GM19463 (cell line): ENCODE data around the gene CBX8.
A peak's percentile ranks its signal among the peaks of the same experiment; 100 is the strongest.

Experiments used
- ATAC-seq: cut with Tn5 transposase; IDR thresholded peaks from one replicate; pipeline ENCODE4 v1.9.1; 2021; ENCODE audit warnings: mild to moderate bottlenecking, moderate library complexity; ENCODE audit not compliant: unreplicated experiment

CBX8 gene

GRCh38 chr17:79808763-79809529, 12.1 kb upstream of the CBX8 start:
- ATAC-seq = no peak

- no peak for ATAC-seq
Measured at GRCh38 chr17:79806863-79807720, 10.2 kb upstream of the CBX8 start.

GRCh38 chr17:79806446-79806760, 9.5 kb upstream of the CBX8 start:
- no peak for ATAC-seq

DNA sequence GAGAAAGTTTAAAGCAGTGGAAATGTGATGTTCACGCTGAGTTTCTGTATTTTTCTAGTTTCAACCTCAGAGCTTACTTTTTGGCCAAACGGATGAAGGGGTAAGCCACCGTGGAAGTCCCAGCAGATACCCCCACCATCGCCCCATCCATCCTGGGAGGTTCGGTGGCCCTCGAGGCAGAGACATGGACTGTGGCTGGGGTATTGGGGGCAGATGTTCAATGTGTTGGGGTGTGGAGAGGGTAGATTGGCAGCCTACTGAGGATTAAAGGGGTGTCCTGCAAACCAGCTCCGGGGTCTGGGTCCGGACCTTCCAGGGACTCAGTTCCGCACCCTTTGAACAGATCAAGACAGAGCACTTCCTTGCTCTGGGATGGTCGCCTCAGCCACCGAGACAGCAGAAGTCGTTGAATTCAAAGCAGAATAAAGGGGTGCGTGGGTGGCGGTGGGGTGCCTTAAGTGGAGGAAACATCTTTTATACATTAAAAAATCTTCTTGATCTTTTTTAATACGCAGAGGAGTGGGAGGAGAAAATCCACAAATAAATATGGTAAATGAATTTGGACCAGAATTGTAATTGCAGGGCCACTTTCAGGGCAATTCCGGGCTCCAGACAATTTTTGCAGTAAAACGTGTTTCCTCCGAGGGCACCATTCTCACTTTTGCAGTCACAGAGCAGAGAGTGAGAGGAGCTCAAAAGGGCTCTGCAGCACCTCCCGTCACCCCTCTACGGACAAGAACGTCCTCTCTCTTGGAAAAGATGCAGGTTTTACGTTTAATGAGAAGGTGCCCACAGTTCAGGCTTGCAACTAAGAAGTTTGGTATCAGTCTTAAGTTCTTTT, 8.2 kb upstream of the CBX8 start:
- peak; percentile 18 for ATAC-seq

GRCh38 chr17:79803997-79804855, 7.3 kb upstream of the CBX8 start:
- peak; percentile 56 for ATAC-seq

DNA sequence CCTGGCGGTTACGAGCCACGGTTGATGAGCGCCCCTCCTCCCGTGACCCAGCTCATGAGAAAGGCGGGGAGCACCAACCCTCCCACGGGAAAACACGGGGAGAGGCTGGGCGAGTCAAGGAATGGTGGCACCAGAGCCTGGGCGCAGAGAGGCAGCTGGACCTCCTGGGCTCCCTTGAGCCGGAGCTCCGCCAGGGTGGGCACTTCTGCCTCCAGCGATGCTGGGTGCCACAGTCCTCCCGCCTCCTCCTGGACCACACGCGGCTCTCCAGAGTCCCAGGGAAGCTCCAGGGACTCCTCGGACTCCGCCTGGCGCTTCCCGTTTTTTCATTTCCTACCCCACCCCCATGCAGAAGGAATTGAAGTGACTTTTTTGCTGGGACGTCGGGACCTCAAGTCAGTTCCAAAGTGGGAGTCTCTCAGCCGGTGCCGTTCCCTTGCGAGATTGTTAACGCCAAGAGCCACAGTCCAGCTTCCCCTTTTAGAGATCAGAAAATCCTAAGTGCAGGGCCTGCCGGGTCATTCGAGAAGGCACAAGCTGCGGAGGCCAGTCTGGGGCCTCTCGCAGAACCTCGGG, 6.6 kb upstream of the CBX8 start:
- no peak for ATAC-seq

GRCh38 chr17:79802736-79803420, 6.0 kb upstream of the CBX8 start:
- no peak for ATAC-seq

DNA sequence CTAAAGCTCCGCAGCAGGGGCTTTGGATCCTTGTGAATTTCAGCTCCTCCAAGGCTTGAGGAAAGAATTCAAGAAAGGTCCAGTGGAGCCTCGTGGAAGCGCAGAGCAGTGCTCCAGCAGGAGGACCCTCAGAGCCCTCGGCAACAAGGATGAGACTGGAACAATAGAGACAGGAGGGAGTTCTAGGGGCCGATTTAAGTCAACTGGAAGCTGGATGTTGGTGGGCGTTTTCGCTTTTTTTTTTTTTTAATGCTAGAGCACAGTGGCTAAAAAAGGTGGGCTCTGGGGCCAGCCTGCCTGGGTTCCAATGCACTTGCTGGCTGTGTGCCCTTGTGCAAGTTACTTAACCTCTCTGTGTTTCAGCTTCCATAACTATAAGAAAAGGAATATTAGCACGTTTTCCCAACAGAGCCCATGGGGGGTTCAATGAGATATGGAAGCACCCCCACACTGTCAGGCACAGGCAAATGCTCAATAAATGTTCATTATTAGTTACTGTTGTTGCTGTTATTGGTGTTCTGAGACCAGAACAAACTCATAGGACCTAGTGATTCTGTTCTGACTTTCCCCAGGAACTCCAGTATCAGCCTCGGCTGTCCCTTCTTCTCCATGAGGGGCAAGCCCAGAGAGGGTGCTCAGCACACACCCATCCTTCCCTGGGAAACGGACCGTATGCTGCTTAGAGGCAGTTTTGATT, 5.3 kb upstream of the CBX8 start:
- no peak for ATAC-seq

GRCh38 chr17:79801156-79802038, 4.5 kb upstream of the CBX8 start:
- no peak for ATAC-seq

DNA sequence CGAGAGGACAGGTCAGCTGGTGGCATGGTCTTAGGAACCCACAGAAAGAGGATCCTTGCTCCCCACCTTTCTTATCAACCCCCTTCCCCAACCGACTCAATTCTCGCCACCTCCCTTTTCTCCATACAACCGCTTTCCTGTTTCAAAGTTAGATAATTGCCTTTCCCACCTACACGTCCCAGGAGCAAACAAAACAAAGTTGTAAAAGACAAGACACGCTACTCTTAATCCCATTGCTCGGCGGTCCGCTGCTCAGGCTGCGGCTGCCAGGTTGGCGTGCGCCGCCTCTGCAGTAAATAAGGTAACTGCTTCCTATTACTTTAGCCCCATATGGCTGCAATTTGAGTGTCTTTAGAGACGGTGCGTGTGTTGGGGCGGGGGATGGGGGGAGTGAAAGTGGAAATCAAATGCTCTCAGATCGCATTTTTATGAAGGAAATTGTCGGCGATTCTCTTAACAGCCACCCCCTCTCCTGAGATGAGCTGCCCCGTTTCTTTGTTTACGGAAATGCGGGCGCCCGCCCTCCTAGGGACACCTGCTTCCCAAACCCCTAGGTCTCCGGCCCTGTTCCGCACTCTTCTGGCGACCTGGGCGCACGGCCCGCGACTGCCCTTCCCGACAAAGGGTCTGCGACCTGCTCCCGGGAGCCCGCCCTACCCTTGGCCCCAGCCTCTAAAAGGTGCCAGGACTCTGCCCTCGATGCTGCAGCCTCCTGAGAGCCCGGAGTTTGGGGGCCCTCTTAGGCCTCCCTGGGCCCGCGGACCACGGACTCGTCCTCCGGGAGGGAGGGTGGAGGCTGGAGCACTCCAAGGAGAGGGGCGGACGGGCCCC, 3.7 kb upstream of the CBX8 start:
- ATAC-seq = no peak

DNA sequence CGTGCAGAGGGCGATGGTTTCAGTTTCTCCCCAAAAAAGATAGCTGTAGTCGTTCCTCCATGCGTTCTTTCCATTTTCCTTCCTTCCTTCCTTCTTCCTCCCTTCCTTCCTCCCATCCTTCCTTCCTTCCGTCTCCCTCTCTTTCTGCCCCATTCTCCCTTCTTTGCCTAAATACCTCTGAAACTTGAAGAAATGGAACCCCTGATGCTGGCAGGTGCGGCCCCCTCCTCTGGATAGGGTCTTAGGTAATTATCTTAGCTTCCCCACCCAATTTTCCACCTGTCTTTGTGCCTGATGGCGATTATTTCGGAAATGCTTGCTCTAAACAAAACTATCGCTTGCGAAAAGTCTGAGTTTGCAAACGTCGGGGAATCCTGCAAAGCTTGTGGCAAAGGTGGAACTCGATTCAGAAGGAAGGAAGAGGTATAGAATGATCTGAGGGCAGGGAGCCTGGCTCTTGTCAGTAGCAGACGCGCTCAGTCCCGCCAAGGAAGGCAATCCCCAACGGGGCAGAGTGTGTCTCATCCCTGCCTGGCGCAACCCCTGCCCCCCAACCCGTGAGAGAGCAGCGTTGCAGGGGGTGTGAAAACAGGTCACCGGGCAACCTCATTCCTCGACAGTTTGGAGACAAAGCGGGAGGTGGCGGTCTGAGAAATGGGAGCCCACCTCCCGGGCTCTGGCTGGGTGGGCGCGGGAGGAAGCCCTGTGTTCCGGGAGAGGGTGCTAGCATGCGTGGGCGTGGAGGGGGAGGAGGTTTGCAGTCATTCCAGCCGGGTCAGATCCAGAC, 2.9 kb upstream of the CBX8 start:
- ATAC-seq = no peak

- ATAC-seq = no peak
Measured at GRCh38 chr17:79799174-79799537, 2.3 kb upstream of the CBX8 start.

- ATAC-seq = no peak
Measured at GRCh38 chr17:79798299-79799173, 1.7 kb upstream of the CBX8 start.

DNA sequence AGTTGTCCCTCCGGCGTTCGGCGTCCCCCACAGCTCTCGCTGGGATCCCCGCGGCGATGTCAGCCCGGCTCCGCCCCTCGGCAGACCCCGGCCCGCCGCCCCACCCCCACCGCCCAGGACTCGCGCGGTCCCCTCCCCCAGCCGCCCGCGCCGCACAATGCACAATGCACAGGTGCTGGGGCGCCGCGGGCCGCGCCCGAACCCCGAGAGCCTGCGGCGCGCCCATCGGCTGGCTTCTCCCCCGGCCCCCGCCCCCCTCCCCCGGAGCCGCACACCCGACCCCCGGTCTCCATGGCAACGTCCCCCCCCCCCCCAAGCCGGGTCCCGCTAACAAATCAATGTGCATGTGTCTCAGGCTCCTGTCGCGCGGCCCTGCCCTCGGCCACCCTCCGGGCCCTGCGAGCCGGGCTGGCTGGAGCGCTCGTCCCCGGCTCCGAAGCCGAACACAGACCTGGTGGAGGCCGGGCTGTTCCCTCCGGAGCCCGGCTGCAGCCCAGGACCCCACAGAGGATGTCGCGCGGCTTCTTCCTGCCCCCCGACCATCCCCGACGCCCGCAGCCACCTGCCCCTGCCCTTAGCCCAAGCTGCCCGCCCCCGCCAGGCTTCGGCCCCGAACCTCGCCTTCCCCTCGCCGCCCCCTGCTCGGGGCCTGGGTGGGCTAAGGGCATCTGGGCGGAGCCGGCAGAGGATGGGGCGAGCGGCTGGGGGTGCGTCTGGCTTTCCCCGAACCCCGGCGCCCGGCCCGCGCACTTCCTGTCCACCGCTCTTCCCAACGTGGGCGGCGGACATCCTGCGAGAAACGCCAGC, 818 bp upstream of the CBX8 start:
- peak; percentile 11 for ATAC-seq

DNA sequence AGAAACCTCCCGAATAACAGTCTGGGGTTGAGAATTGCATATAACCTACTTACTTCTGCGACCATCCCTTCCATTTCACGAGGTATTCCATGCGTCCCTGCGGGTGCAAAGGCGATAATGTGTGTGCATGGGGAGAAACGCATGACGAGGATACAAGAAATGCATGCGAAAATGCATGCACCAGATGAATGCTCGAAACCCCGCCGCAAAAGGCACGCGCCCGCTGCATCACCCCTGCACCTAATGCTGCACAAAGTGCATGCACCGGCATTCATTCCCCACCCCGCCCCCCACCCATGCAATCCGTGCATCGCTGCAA, 474 bp downstream of the CBX8 start:
- no peak for ATAC-seq
